NCI-H2196 (cell line): ENCODE data around the gene SLC66A2.

ENCODE experiments used
- DNase-seq: peaks from one replicate; lab custom pipeline; 2025; ENCODE audit not compliant: unreplicated experiment; lab: John Stamatoyannopoulos, UW

SLC66A2 gene

GRCh38 chr18:79921984-79922965, 29.2 kb downstream of the SLC66A2 start:
- DNase-seq: no peak

GRCh38 chr18:79919089-79919488, 32.4 kb downstream of the SLC66A2 start:
- no peak for DNase-seq

GRCh38 chr18:79918615-79919011, 32.8 kb downstream of the SLC66A2 start:
- no peak for DNase-seq

GRCh38 chr18:79917853-79918614, 33.4 kb downstream of the SLC66A2 start:
- no peak for DNase-seq

- no peak for DNase-seq
These were observed 34.1 kb downstream of the SLC66A2 start for GRCh38 chr18:79917169-79917852.

- no peak for DNase-seq
These were observed 34.8 kb downstream of the SLC66A2 start for GRCh38 chr18:79916546-79917168.

GRCh38 chr18:79916128-79916494, 35.3 kb downstream of the SLC66A2 start:
- no peak for DNase-seq

- DNase-seq: no peak
These were observed 36.0 kb downstream of the SLC66A2 start for GRCh38 chr18:79915161-79916127.

GRCh38 chr18:79914614-79915160, 36.8 kb downstream of the SLC66A2 start:
- DNase-seq: no peak

- DNase-seq: no peak
These were observed 38.2 kb downstream of the SLC66A2 start for GRCh38 chr18:79912994-79913831.

- DNase-seq: no peak
These were observed 39.0 kb downstream of the SLC66A2 start for GRCh38 chr18:79912409-79912991.

- DNase-seq: no peak
These were observed 39.8 kb downstream of the SLC66A2 start for GRCh38 chr18:79911344-79912270.

GRCh38 chr18:79910563-79911343, 40.7 kb downstream of the SLC66A2 start:
- DNase-seq: no peak

GRCh38 chr18:79906706-79907105, 44.7 kb downstream of the SLC66A2 start:
- no peak for DNase-seq

GRCh38 chr18:79905993-79906392, 45.5 kb downstream of the SLC66A2 start:
- DNase-seq: no peak

- DNase-seq: no peak
These were observed 46.0 kb downstream of the SLC66A2 start for GRCh38 chr18:79905389-79905911.
